Measurements from ENCODE around the gene CDH8.

The CDH8 gene, protein sequence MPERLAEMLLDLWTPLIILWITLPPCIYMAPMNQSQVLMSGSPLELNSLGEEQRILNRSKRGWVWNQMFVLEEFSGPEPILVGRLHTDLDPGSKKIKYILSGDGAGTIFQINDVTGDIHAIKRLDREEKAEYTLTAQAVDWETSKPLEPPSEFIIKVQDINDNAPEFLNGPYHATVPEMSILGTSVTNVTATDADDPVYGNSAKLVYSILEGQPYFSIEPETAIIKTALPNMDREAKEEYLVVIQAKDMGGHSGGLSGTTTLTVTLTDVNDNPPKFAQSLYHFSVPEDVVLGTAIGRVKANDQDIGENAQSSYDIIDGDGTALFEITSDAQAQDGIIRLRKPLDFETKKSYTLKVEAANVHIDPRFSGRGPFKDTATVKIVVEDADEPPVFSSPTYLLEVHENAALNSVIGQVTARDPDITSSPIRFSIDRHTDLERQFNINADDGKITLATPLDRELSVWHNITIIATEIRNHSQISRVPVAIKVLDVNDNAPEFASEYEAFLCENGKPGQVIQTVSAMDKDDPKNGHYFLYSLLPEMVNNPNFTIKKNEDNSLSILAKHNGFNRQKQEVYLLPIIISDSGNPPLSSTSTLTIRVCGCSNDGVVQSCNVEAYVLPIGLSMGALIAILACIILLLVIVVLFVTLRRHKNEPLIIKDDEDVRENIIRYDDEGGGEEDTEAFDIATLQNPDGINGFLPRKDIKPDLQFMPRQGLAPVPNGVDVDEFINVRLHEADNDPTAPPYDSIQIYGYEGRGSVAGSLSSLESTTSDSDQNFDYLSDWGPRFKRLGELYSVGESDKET

GRCh38 chr16:62036101-62036801 is at the start of gene CDH8:
CDH8 (minus strand) TSS chr16:62036438; CDS start chr16:62021403, 15,035 bp downstream.
- no peak for DNase-seq (ENCODE audit: low spot score)

DNA sequence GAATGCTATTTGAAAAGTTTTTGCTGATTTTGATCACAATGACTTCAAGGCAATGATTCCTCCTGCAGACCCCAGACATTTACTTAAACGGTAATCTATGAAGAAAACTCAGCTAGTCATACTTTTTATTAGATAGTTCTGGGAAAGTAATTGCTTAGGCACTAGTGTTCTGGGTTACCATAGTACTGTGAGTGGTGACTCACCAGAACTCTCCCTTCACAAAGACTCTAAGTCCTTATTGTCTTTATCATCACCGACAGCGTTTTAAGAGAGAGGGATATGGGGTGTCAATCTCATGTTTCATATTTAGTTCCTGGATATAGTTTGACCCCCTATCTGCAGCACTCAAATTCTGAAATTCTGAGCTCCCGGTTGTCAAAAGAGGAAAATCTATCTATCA is 43.0 kb upstream of the CDH8 start:
- no peak for DNase-seq (ENCODE audit: low spot score)

- no peak for DNase-seq (ENCODE audit: low spot score)
These were observed 41.8 kb upstream of the CDH8 start for GRCh38 chr16:62077998-62078397.

DNA sequence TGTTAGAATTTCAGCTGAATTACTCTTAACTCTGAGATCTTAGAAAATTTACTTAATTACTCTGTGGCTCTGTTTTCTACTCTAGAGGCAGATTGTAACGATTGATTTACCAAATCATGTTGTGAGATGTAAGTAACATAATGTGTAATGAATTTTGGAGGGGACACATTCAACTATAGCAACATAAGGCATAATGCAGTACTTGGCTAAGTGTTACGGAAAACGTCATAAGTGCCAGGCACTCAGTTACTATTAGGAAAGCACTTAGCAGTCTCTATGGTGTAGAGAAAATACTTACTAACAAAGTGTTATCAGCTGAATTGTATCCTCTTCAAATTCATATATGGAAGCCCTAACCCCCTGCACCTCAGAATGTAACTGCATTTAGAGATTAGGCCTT is 40.6 kb upstream of the CDH8 start:
- DNase-seq (ENCODE audit: low spot score): no peak

- no peak for DNase-seq (ENCODE audit: low spot score)
These were observed 32.5 kb upstream of the CDH8 start for GRCh38 chr16:62068747-62069146.

DNA sequence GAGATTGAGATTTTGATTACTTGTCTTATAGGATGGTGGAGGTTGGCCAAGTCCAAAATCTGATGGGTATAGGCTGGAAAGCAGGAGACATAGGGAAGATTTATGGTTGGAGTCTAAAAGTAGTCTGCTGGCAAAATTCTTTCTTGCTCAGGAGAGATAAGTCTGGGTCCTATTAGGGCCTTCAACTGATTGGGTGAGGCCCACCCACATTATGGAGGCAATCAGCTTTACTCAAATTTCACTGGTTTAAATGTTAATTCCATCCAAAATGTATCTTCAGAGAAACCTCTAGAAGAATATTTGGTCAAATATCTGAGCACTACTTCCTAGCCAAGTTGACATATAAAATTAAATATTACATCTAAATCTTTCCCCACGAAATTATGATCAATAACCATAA is 31.7 kb upstream of the CDH8 start:
- DNase-seq (ENCODE audit: low spot score): no peak

DNA sequence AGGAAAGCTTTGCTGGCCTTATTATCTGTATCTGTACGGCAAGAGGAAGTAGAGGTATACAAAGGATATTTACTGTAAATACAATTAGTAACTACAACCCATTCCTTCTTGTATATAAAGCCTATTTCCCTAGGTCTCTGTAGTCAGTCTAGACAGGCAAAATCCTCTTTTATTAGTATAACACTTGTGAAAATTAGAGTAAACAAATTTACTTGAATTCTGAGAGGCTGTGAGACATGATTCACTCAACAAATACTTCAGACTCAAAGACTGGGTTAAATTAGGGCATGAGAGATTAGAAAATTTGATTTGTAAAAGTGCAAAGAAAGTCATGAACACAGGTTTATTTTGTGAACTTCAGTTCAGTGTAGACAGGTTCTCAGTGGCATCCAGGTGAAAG is 30.9 kb upstream of the CDH8 start:
- no peak for DNase-seq (ENCODE audit: low spot score)

DNA sequence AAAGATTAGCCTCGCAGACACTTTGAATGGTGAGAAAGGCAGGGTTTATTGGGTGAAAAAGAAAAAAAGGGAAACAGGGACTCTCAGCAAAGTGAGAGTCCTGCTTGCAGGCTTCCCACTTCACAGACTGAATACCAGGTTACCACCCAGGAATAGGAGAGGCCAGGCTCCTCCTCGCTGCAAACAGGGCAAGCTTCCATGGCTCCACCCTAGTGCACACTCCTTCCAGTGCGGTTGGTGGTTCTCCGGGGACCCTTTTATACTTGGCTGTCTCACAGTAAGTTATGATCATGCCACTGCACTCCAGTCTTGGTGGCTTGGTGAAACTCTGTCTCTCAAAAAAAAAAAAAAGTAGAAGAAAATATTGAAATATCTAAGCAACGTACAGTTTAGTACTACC is 30.5 kb upstream of the CDH8 start:
- no peak for DNase-seq (ENCODE audit: low spot score)

DNA sequence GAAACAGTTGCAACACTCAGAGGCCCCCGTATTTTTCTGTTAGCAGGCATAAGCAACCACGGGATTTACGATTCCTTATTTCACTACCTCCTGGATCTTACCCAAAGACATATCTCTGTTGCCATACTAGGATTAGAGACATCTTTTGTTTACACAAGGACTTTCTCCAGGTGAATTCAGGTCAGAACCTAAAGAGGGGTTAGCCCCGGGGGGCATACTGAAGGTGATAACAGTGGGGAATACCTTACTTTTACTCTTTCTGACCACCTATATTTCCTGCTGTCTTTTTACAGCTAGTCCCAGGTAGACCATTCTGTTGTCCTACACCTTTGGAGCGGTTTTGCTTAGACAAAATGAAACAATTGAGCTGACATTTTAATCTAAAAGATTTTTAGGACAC is 27.9 kb upstream of the CDH8 start:
- DNase-seq (ENCODE audit: low spot score): no peak

GRCh38 chr16:62060089-62060488 is 23.9 kb upstream of the CDH8 start:
- no peak for DNase-seq (ENCODE audit: low spot score)

DNA sequence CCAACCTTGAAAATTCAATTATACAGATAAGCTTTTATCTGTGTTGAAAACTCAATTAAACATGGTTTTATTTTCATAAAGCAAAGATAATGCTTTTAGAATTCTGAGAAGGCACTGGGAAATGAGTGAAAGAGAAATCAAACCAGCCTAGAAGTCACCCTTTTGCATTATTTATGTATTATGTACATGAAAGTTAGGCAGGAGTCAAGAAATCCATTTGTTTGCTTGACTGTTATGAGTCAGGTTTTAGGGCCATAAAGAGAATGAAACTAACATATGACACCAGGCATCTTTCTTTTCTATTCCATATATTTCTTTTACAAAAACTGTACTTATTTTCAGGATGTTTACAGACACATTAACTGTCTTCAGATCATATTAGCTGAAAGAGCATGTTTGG is 23.3 kb upstream of the CDH8 start:
- no peak for DNase-seq (ENCODE audit: low spot score)

GRCh38 chr16:62058412-62058811 is 22.2 kb upstream of the CDH8 start:
- no peak for DNase-seq (ENCODE audit: low spot score)

DNA sequence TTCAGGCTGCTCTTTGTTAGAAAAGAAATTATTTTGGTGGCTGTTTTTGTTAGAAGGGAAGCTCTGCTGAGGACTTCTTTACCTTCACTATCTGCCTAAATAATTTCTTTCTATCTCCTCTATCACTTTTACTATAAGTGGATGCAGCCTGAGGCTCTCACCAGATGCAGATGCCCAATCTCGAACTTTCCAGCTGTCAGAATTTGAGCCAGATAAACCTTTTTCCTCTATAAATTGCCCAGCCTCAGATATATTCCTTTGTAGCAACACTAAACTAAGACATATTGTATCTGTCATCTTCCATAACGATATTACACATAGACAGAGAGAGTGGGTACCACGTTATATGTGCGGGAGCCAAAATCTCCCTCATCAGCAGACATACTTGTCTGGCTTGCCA is 15.7 kb upstream of the CDH8 start:
- no peak for DNase-seq (ENCODE audit: low spot score)

- no peak for DNase-seq (ENCODE audit: low spot score)
These were observed 14.6 kb upstream of the CDH8 start for GRCh38 chr16:62050793-62051192.

- no peak for DNase-seq (ENCODE audit: low spot score)
These were observed 10.6 kb upstream of the CDH8 start for GRCh38 chr16:62046801-62047200.

DNA sequence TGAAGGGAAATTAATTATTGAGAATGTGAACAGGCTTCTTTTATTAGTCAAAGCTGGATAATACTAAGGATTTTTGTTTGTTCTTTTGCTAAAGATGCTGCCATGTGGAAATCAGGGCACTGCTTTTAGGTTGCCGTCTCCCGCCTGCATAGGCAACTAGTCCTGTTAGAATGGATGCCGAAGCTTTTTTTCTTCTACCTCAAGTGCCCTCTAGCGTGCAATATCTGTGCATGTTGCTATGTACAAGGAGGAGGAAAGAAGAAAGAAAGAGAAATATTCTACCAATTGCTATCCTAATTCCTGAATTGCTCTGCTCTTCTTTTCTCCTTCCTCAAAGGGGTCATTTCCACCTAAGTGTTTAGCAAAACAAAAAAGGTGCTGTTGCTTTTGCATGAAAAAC is 5.2 kb upstream of the CDH8 start:
- no peak for DNase-seq (ENCODE audit: low spot score)

DNA sequence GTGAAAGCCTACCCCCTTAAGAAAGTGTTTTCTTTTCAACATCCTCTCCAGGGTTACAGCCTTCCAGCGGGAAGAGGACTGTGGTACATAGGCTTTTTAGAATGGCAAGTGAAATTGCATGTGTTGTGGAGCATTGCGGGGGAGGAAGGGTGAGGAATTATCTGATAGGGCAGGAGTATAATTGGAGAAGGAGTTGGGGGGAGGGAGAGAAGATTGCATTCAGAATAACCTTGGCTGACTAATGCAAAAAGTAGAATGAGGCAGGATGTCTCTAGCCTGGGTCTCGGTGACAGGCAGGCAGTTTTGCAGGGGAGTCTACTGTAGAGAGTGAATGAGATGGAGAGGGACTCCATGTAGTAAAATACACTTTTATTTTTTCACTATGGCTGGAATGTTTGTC is 2.4 kb upstream of the CDH8 start:
- DNase-seq (ENCODE audit: low spot score): no peak

DNA sequence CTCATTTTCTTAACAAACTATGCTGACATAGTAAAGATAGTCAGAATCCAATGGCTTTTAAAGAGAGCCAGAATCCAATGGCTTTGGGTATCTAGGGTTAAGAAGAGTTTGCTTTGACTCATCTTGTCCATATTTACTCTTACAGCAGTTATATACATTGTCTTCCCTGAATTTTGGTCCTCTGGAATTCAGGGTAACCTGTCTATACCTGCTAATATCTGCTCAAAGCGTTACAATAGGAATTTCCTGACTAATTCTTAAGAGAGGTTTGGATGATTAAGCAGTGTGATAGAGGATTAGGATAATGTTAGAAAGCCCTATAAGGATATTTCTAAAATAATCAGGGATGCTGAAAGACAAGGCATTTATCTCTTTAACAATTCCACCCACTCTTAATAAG is 2.0 kb upstream of the CDH8 start:
- DNase-seq (ENCODE audit: low spot score): no peak

DNA sequence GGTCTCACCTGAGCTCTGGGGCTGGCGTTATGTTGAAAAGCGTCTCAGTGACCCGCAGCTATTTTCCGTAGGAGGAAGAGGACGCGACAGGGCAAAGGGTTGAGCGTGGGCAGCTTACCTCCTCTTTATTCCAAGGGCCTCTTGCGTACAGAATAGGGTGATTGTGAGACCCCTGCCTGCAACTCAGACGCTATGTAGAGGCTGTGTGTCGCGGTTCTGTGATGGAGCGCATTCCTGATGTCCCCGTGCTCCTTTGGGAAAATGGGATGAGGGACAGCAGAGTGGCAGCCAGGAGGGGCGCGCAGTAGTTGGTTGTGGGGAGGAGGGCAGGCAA is 531 bp upstream of the CDH8 start:
- no peak for DNase-seq (ENCODE audit: low spot score)

GRCh38 chr16:62035115-62036092 is 834 bp downstream of the CDH8 start:
- DNase-seq (ENCODE audit: low spot score): no peak

- DNase-seq (ENCODE audit: low spot score): no peak
These were observed 1.8 kb downstream of the CDH8 start for GRCh38 chr16:62034231-62035114.

All from CD4-positive, alpha-beta T cell treated with Interleukin-6 at 100 ng/mL for 8 hours (primary cell).